Muscle of leg (tissue), 11 donors: Measurements from ENCODE around the gene SBF1. TPM values are rescaled to one million over a fixed set of nuclear protein-coding genes. Genes with fewer than 3 reads are reported as not detected.

Experiments
- DNase-seq: peaks from one replicate; pipeline ENCODE4 v3.0.0; 2013
- H3K27ac ChIP-seq: one replicate; pipeline ENCODE4 v1.5.1; 2013; ENCODE audit warnings: mild to moderate bottlenecking, low read length, control low read depth
- H3K27me3 ChIP-seq: one replicate; pipeline ENCODE4 v1.6.1; 2013; ENCODE audit warnings: low read length; ENCODE audit not compliant: control insufficient read depth, insufficient read depth
- H3K36me3 ChIP-seq: one replicate; pipeline ENCODE4 v1.6.1; 2013; ENCODE audit warnings: low read length; ENCODE audit not compliant: control insufficient read depth, insufficient read depth
- H3K4me1 ChIP-seq: one replicate; pipeline ENCODE4 v1.6.1; 2013; ENCODE audit warnings: low read length; ENCODE audit not compliant: control insufficient read depth, insufficient read depth
- H3K4me3 ChIP-seq: one replicate; pipeline ENCODE4 v1.5.1; 2013; ENCODE audit warnings: low read length, control low read depth
- H3K9me3 ChIP-seq: replicated peaks from 2 replicates; pipeline ENCODE4 v1.6.1; 2013; ENCODE audit warnings: low read depth, low read length; ENCODE audit not compliant: control insufficient read depth
- WGBS: methylation state at CpG from one replicate; pipeline ENCODE4 v1.1.5; 2013; ENCODE audit warnings: missing lambda C conversion rate; ENCODE audit not compliant: insufficient coverage; 5-methylcytosine and 5-hydroxymethylcytosine counted together
- polyA plus RNA-seq, 8 donors: library from polyadenylated mRNA; unstranded; fragments of 120-200 nt; gene quantifications; one replicate each; pipeline versions ENCODE4 v1.2.1 to v1.2.3, GENCODE V29; 2013; ENCODE audit warnings: inconsistent platforms in 1 of 8, low replicate concordance in 1 of 8; ENCODE audit not compliant: insufficient read length in 8 of 8, insufficient read depth in 1 of 8
- total RNA-seq: library from RNA; stranded (reverse); fragments of 120-200 nt; gene quantifications from one replicate; pipeline ENCODE4 v1.2.4, GENCODE V29; 2013

Gene SBF1
- total and polyA plus RNA-seq, 9 donors, result 34.6 to 49.7 (median 45.1) TPM

- Histone ChIP-seq H3K27me3 (no peaks in the 10 kb centered on the region), H3K4me1 (peaks cover 4% of the 10 kb centered on the region), H3K36me3 (peaks cover 82% of the 10 kb centered on the region), H3K9me3 (no peaks in the 10 kb centered on the region), H3K27ac (no peak overlapping the region), H3K4me3 (no peak overlapping the region)
- peak; percentile 47 for DNase-seq
- WGBS, result 35% methylated on average over 4 of the region's 30 CpGs
These were observed 29.6 kb downstream of the SBF1 start for GRCh38 chr22:50445071-50445879.

DNA sequence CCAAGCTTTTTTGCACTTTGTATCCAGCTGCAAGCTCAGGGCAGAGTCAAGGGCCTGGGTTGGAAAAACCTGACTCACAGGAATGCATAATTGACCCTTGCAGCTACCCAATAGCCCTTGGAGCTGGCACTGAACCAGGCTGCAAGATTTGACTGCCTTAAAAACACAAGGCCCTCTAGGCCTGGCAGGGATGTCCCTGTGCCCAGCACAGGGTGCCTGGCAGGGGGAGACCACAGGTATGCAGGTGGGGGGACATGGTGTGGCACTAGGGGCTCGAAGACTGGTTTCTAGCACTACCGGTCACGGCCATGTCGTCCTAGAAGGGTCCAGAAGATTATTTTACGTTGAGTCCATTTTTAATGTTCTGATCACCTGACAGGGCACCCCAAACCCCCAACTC is 30.2 kb downstream of the SBF1 start:
- 52% methylated on average over 3 of the region's 5 CpGs for WGBS
- Histone ChIP-seq H3K4me1 (peaks cover 4% of the 10 kb centered on the region), H3K36me3 (peaks cover 84% of the 10 kb centered on the region), H3K27ac (no peak overlapping the region), H3K9me3 (no peaks in the 10 kb centered on the region), H3K27me3 (no peaks in the 10 kb centered on the region), H3K4me3 (no peak overlapping the region)
- DNase-seq, result peak; percentile 39

GRCh38 chr22:50443801-50444625 is 30.8 kb downstream of the SBF1 start:
- Histone ChIP-seq H3K27me3 (no peaks in the 10 kb centered on the region), H3K4me1 (peaks cover 4% of the 10 kb centered on the region), H3K4me3 (no peak overlapping the region), H3K27ac (no peak overlapping the region), H3K9me3 (no peaks in the 10 kb centered on the region), H3K36me3 (peaks cover 84% of the 10 kb centered on the region)
- 68% methylated on average over 13 of the region's 28 CpGs for WGBS
- DNase-seq, result no peak

GRCh38 chr22:50443197-50443596 is 31.6 kb downstream of the SBF1 start:
- H3K27ac ChIP-seq, result no peak overlapping the region
- no peak overlapping the region for H3K4me3 ChIP-seq
- peaks cover 84% of the 10 kb centered on the region for H3K36me3 ChIP-seq
- 80% methylated on average over 13 of the region's 15 CpGs for WGBS
- H3K27me3 ChIP-seq, result no peaks in the 10 kb centered on the region
- no peak for DNase-seq
- H3K9me3 ChIP-seq, result no peaks in the 10 kb centered on the region
- H3K4me1 ChIP-seq, result peaks cover 4% of the 10 kb centered on the region

- WGBS, result 90% methylated on average over 10 of the region's 17 CpGs
- H3K4me1 ChIP-seq, result peaks cover 4% of the 10 kb centered on the region
- no peak overlapping the region for H3K4me3 ChIP-seq
- no peaks in the 10 kb centered on the region for H3K27me3 ChIP-seq
- no peak overlapping the region for H3K27ac ChIP-seq
- DNase-seq, result no peak
- H3K36me3 ChIP-seq, result peaks cover 82% of the 10 kb centered on the region
- H3K9me3 ChIP-seq, result no peaks in the 10 kb centered on the region
These were observed 33.3 kb downstream of the SBF1 start for GRCh38 chr22:50441428-50441993.

DNA sequence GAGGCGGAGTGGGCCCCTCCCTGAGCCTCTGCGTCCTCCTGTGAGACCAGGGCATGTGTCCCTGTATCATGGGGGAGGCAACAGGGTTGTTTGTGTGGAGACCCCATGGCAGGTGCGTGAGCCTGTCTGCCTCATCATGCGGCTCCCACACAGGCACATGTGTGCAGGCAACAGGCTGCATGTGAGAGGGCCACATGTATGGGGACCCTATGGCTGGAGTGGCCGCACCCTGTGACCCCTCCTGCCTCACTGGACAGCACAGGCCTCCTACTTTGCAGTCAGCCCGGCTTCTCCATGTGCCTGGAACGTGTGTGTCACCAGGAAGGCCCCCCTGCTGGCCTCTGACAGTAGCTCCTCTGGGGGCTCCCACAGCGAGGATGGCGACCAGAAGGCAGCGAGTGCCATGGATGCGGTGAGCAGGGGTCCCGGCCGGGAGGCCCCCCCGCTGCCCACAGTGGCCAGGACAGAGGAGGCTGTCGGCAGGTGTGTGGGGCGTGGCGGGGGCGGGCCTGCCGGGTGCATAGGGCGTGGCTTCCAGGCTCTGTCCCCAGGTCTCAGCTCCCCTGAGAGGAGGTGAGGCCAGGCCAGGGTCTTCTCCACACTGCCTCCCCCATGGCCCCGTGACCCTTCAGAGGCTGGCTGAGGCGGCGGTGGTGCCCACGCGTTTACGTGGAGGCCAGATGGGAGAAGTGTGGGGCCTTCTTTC is 34.1 kb downstream of the SBF1 start:
- Histone ChIP-seq H3K4me3 (no peak overlapping the region), H3K27ac (no peak overlapping the region), H3K36me3 (peaks cover 82% of the 10 kb centered on the region), H3K4me1 (peaks cover 4% of the 10 kb centered on the region), H3K27me3 (no peaks in the 10 kb centered on the region), H3K9me3 (no peaks in the 10 kb centered on the region)
- 85% methylated on average over 19 of the region's 26 CpGs for WGBS
- DNase-seq, result no peak

DNA sequence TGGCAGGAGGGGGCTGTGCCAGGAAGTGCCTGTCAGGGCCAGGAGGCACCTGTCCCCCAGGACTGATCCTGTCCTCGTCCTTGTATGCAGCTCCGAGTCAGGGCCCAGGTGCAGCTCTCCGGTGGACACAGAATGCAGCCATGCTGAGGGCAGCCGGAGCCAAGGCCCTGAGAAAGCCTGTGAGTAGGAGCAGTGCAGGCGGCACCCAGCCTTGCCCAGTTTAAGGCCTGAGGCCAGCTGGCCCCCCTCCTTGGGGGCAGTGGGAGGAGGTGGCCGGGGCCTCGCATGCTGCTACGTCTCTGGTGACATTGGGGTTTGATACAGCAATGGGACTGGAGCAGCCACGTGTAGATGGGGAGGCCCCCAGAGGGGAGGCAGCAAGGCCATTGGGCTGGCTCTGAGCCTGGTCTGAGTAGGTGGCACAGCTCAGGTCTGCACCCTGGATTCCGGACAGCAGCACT is 34.9 kb downstream of the SBF1 start:
- H3K36me3 ChIP-seq, result peaks cover 82% of the 10 kb centered on the region
- WGBS, result 63% methylated on average over 8 of the region's 10 CpGs
- peaks cover 4% of the 10 kb centered on the region for H3K4me1 ChIP-seq
- no peaks in the 10 kb centered on the region for H3K9me3 ChIP-seq
- no peak for DNase-seq
- no peak overlapping the region for H3K4me3 ChIP-seq
- H3K27me3 ChIP-seq, result no peaks in the 10 kb centered on the region
- no peak overlapping the region for H3K27ac ChIP-seq

DNA sequence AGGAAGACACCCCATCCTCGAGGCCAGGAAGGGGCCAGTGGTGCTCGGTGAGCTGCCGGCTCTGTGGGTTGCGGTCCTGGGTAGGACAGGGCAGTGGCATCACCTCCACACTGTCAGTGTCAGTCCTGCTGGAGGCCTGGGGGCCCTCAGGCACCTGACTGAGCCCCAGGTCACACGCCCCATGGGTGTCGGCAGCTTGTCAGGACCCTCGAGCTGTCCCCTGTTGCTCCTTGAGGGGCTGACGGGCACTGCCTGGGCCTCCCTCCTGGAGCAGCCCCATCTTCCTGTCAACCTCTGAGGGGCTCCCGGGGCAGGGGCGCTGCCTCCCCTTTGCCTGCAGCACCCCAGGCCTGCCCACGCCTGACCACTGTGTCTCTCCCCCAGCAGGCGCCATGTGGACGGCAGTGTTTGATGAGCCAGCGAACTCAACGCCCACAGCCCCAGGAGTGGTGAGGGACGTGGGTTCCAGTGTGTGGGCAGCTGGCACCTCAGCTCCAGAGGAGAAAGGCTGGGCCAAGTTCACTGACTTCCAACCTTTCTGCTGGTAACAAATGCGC is 35.4 kb downstream of the SBF1 start:
- Histone ChIP-seq H3K27me3 (no peaks in the 10 kb centered on the region), H3K9me3 (no peaks in the 10 kb centered on the region), H3K36me3 (peaks cover 80% of the 10 kb centered on the region), H3K4me3 (no peak overlapping the region), H3K27ac (no peak overlapping the region), H3K4me1 (no peaks in the 10 kb centered on the region)
- WGBS, result 82% methylated on average over 14 of the region's 17 CpGs
- no peak for DNase-seq

DNA sequence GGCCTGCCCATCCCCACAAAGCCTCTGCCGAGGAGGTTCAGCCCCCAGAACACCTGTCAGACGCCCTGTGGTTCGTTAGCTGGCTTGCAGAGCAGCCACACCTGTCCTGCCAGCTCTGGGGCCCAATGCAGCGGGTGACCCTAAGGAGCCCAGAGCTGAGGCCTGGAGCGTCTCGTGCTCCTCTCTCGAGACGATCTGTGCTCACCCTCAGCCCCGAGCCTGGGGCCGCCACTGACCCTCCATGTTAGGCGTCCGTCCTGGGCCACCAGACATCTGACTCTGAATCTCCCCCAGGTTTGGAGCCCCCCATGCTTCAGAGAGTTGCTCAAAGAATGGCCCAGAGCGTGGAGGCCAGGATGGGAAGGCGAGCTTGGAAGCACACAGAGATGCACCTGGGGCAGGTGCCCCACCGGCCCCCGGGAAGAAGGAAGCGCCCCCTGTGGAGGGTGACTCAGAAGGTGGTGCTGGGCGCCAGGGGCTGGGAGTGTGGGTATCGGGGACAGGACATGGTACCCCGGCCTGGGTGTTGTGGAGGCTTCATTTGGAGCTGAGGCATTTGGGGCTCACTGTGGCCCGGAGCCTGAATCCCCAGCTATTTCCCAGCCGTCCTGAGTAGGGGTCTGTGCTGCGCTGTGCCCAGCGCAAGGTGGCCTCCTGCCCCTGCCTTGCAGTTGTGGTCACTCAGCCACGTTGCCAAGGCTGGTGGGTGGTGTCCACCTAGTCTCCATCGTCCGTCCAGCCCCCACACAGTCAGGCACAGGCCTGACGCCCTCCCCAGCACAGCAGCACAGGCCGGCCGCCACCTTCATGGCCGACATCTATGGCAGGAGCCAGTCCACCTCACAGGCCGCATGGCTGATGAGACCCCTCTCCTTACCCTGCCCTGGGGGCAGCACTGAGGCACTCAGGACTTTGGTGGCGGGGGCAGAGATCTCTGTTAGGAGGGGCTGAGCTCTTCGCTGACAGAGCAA is 36.2 kb downstream of the SBF1 start:
- Histone ChIP-seq H3K27me3 (no peaks in the 10 kb centered on the region), H3K27ac (no peak overlapping the region), H3K9me3 (no peaks in the 10 kb centered on the region), H3K4me1 (no peaks in the 10 kb centered on the region), H3K36me3 (peaks cover 76% of the 10 kb centered on the region), H3K4me3 (no peak overlapping the region)
- WGBS, result 88% methylated on average over 34 of the region's 34 CpGs
- no peak for DNase-seq
